Glutamatergic neuron (in vitro differentiated cells): Measurements from ENCODE around the gene CDC42BPA. TPM values are rescaled to one million over a fixed set of nuclear protein-coding genes. Genes with fewer than 3 reads are reported as not detected.

Source experiments
- DNase-seq: peaks from one replicate; pipeline ENCODE4 v3.0.0; 2022
- H3K27ac Mint-ChIP-seq: one replicate; pipeline ENCODE4 v1.8.0; 2020; ENCODE audit warnings: mild to moderate bottlenecking, mixed read lengths, inconsistent platforms; ENCODE audit not compliant: unreplicated experiment
- H3K27me3 Mint-ChIP-seq: one replicate; pipeline ENCODE4 v1.8.0; 2020; ENCODE audit warnings: mild to moderate bottlenecking, moderate library complexity, mixed read lengths, inconsistent platforms; ENCODE audit not compliant: unreplicated experiment
- H3K36me3 Mint-ChIP-seq: one replicate; pipeline ENCODE4 v1.8.0; 2020; ENCODE audit warnings: mild to moderate bottlenecking, mixed read lengths, inconsistent platforms; ENCODE audit not compliant: unreplicated experiment
- H3K4me1 Mint-ChIP-seq: one replicate; pipeline ENCODE4 v1.8.0; 2020; ENCODE audit warnings: mild to moderate bottlenecking, low read depth, mixed read lengths, inconsistent platforms; ENCODE audit not compliant: unreplicated experiment
- H3K4me3 Mint-ChIP-seq: one replicate; pipeline ENCODE4 v1.8.0; 2020; ENCODE audit warnings: mild to moderate bottlenecking, mixed read lengths, inconsistent platforms; ENCODE audit not compliant: unreplicated experiment
- H3K9me3 Mint-ChIP-seq: one replicate; pipeline ENCODE4 v1.8.0; 2020; ENCODE audit warnings: mild to moderate bottlenecking, moderate library complexity, mixed read lengths, inconsistent platforms; ENCODE audit not compliant: unreplicated experiment
- CTCF ChIP-seq: fragments of 200-600 bp; sonication (generic); IDR thresholded peaks from one replicate; pipeline ENCODE4 v1.5.0; 2021; ENCODE audit not compliant: partially characterized antibody, unreplicated experiment
- total RNA-seq: library from RNA; stranded (reverse); fragmentation: NEBNext Ultra II Directional; extraction: Animal tissue kit (Norgen Biotek cat#: 25700); gene quantifications from one replicate; pipeline ENCODE4 v1.2.1, GENCODE V29; 2021; ENCODE audit not compliant: unreplicated experiment

Gene CDC42BPA
- total RNA-seq, 1 donor from 2014 or later: 66.0 TPM

GRCh38 chr1:227323171-227323966 is 5.1 kb upstream of the CDC42BPA start:
- peaks cover 6% of the 10 kb centered on the region for H3K4me1 Mint-ChIP-seq
- no peaks in the 10 kb centered on the region for H3K36me3 Mint-ChIP-seq
- peaks cover 6% of the 10 kb centered on the region for H3K9me3 Mint-ChIP-seq
- H3K27me3 Mint-ChIP-seq: no peaks in the 10 kb centered on the region
- no peak for DNase-seq
- no peak overlapping the region for H3K27ac Mint-ChIP-seq
- no peak overlapping the region for H3K4me3 Mint-ChIP-seq
- TF ChIP-seq CTCF: no peak

- no peak for TF ChIP-seq CTCF
- H3K9me3 Mint-ChIP-seq: peaks cover 8% of the 10 kb centered on the region
- no peaks in the 10 kb centered on the region for H3K36me3 Mint-ChIP-seq
- H3K27me3 Mint-ChIP-seq: peaks cover 3% of the 10 kb centered on the region
- no peak overlapping the region for H3K4me3 Mint-ChIP-seq
- peaks cover 6% of the 10 kb centered on the region for H3K4me1 Mint-ChIP-seq
- no peak for DNase-seq
- no peak overlapping the region for H3K27ac Mint-ChIP-seq
Measured at GRCh38 chr1:227322376-227322775, 4.1 kb upstream of the CDC42BPA start.

GRCh38 chr1:227321035-227321434 is 2.7 kb upstream of the CDC42BPA start:
- no peak for DNase-seq
- no peak for TF ChIP-seq CTCF
- peaks cover 6% of the 10 kb centered on the region for H3K4me1 Mint-ChIP-seq
- peak overlapping the region; percentile 26 for H3K4me3 Mint-ChIP-seq
- H3K27me3 Mint-ChIP-seq: peaks cover 3% of the 10 kb centered on the region
- peaks cover 9% of the 10 kb centered on the region for H3K9me3 Mint-ChIP-seq
- no peaks in the 10 kb centered on the region for H3K36me3 Mint-ChIP-seq
- no peak overlapping the region for H3K27ac Mint-ChIP-seq

GRCh38 chr1:227320476-227320875 is 2.2 kb upstream of the CDC42BPA start:
- peaks cover 3% of the 10 kb centered on the region for H3K27me3 Mint-ChIP-seq
- no peak for TF ChIP-seq CTCF
- H3K4me3 Mint-ChIP-seq: peak overlapping the region; percentile 26
- H3K27ac Mint-ChIP-seq: no peak overlapping the region
- no peak for DNase-seq
- peaks cover 9% of the 10 kb centered on the region for H3K9me3 Mint-ChIP-seq
- H3K36me3 Mint-ChIP-seq: no peaks in the 10 kb centered on the region
- peaks cover 6% of the 10 kb centered on the region for H3K4me1 Mint-ChIP-seq

- Mint-ChIP-seq H3K4me1 (peaks cover 12% of the 10 kb centered on the region), H3K4me3 (peak overlapping the region; percentile 90), H3K27me3 (peaks cover 3% of the 10 kb centered on the region), H3K9me3 (peaks cover 9% of the 10 kb centered on the region), H3K27ac (peak overlapping the region; percentile 89), H3K36me3 (no peaks in the 10 kb centered on the region)
- DNase-seq: peak; percentile 49
- no peak for TF ChIP-seq CTCF
Measured at GRCh38 chr1:227318853-227319607, 738 bp upstream of the CDC42BPA start.
